Mucosa of stomach (tissue), 1 donor: ENCODE measurements around the gene ARL14.

Experiments
- H3K27me3 ChIP-seq: one replicate; pipeline ENCODE4 v1.7.0; 2013; ENCODE audit warnings: mild to moderate bottlenecking, low read length; ENCODE audit not compliant: control insufficient read depth, insufficient read depth
- H3K36me3 ChIP-seq: one replicate; pipeline ENCODE4 v1.7.0; 2013; ENCODE audit warnings: low read length; ENCODE audit not compliant: control insufficient read depth, insufficient read depth
- H3K4me1 ChIP-seq: one replicate; pipeline ENCODE4 v1.7.0; 2013; ENCODE audit warnings: mild to moderate bottlenecking, low read length; ENCODE audit not compliant: control insufficient read depth, insufficient read depth
- H3K4me3 ChIP-seq: one replicate; pipeline ENCODE4 v1.7.0; 2013; ENCODE audit warnings: low read length
- H3K9ac ChIP-seq: one replicate; pipeline ENCODE4 v1.7.0; 2013; ENCODE audit warnings: mild to moderate bottlenecking, low read length, moderate library complexity
- H3K9me3 ChIP-seq: one replicate; pipeline ENCODE4 v1.7.0; 2013; ENCODE audit warnings: mild to moderate bottlenecking, low read length, moderate library complexity; ENCODE audit not compliant: control insufficient read depth
- donor health status: Pancreatic carcinoma.

Gene ARL14

DNA sequence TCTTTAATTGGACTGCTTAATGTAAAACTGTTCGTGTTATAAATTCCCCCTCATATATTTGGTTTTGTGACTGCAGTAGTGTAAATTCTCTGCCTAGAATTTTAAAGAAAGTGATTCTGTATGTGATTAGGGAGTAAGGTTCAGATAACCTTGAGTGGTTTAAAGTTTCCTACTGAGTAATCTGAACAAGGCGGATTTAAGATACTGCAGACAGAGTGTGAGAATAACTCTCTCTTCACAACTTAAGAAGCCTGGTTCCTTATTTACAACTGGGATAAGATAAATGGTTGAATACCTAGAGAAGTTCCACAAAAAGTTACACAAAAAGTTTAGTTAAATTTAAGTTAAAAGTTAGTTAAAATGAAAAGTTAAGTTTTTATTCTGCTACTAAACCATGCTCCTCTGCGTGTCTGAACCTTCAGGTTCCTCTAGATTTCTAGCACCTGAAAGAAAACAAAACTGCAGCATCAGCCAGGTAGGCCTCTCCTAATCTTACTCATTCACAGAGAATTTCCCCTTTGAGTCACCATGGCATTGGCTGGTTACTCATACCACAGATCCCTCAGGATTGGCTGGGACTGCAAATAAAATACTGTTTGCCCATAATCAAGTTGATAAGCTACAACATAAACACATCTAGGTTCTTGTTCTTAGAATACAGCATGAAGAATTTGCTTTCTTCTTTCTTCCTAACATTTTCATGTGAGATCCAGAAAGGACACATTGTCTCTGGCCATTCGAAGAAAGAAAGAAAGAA, at the start of gene ARL14:
ARL14 (plus strand) TSS at position 614 of the 757 bp plus-strand sequence. CDS start 187 bp downstream, outside the sequence.
- Histone ChIP-seq H3K4me3 (peak within 1 kb of the TSS; percentile 95), H3K27me3 (no peaks in the 10 kb centered on the region), H3K9ac (peak within 1 kb of the TSS; percentile 93), H3K36me3 (no peaks in the 10 kb centered on the region), H3K9me3 (no peaks in the 10 kb centered on the region), H3K4me1 (peaks cover 31% of the 10 kb centered on the region)

DNA sequence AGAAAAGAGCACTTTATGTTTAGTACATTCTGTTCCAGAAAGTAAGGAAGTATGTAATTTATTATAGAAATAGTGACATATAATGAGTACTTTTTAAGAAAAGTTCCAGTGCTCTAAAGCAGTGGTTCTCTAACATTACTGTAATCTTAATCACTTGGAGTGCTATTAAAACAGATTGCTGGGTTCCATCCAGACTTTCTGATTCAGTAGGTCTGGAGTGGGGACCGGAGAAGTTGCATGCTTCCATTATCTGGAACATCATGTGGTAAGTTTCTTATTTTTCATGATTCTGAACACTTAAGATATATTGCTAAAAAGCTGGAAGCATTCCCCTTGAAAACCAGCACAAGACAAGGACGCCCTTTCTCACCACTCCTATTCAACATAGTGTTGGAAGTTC, 47.5 kb upstream of the ARL14 start:
- H3K4me1 ChIP-seq: no peaks in the 10 kb centered on the region
- no peak overlapping the region for H3K9ac ChIP-seq
- H3K9me3 ChIP-seq: no peaks in the 10 kb centered on the region
- no peaks in the 10 kb centered on the region for H3K27me3 ChIP-seq
- no peak overlapping the region for H3K4me3 ChIP-seq
- H3K36me3 ChIP-seq: no peaks in the 10 kb centered on the region

DNA sequence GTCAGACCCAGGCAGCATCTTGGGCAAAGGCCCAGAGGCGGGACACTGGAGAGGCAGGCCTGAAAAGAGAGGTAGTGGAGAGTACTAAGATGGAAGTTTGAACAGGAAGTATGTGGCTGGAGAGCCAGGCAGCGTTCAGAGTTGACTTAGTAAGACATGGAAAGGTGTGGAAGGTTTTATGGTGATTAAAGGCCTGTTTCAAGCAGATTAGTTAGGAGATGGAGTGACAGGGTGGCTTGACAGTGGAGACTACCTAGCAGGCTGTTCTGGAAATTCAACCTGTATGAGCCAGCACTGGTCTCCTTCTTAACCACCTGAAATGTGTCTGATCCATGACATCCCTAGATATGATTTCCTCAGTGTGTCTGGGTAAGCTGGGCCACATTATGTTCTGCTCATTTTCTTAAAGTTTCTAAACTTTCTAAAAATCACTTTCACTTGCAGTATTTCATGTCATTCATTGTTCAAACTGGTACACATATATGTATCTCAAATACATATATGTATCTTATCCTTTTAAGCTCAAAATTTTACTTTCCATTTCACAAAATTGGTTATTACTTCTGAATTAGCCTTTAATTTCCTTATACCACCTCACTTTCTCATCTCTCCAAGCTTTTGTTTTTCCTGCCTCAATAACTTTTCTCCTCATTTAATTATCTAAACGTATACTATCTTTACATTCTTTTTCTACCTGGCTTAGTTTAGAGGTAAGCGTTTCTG, 43.4 kb upstream of the ARL14 start:
- no peak overlapping the region for H3K4me3 ChIP-seq
- H3K36me3 ChIP-seq: no peaks in the 10 kb centered on the region
- no peaks in the 10 kb centered on the region for H3K27me3 ChIP-seq
- no peaks in the 10 kb centered on the region for H3K4me1 ChIP-seq
- H3K9me3 ChIP-seq: no peaks in the 10 kb centered on the region
- no peak overlapping the region for H3K9ac ChIP-seq

DNA sequence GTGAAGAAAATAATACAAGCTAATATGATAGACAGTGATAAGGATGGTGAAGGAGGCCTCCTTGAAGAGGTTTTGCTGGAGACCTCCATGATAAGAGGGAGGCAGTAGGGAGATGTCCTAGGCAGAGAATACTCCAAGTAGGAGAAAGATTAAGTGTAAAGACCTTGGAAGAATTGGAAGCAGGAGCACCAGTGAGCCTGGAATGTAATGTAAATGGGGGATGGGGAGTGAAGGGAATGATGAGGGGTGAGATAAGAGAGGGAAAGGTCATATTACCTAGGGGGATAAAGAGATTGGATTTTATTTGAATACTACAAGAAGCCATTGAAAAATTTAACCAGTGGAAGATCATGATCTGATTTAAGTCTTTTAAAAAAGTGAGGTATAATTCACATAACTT, 41.7 kb upstream of the ARL14 start:
- Histone ChIP-seq H3K4me1 (no peaks in the 10 kb centered on the region), H3K36me3 (no peaks in the 10 kb centered on the region), H3K9me3 (no peaks in the 10 kb centered on the region), H3K4me3 (no peak overlapping the region), H3K9ac (no peak overlapping the region), H3K27me3 (no peaks in the 10 kb centered on the region)

DNA sequence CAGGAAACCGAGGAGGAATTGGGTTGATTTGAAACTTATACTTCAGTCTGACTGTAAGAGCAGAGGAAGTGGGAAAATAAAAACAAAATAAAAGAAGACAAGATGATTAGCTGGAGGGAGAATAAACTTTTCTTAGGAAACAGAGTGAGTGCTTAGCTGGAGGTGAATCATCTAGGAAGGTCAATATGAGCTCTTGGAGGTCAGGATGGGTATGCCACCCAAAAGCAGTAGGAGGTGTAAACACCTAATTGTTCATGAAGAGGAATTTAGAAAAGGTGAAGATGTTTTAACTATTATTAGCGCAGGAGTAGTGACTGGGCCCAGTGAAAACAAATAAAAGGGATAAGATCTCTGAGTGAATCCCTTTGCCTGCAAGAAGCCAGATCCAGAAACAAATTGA, 39.9 kb upstream of the ARL14 start:
- H3K9me3 ChIP-seq: no peaks in the 10 kb centered on the region
- H3K36me3 ChIP-seq: no peaks in the 10 kb centered on the region
- no peak overlapping the region for H3K4me3 ChIP-seq
- no peak overlapping the region for H3K9ac ChIP-seq
- no peaks in the 10 kb centered on the region for H3K4me1 ChIP-seq
- no peaks in the 10 kb centered on the region for H3K27me3 ChIP-seq

DNA sequence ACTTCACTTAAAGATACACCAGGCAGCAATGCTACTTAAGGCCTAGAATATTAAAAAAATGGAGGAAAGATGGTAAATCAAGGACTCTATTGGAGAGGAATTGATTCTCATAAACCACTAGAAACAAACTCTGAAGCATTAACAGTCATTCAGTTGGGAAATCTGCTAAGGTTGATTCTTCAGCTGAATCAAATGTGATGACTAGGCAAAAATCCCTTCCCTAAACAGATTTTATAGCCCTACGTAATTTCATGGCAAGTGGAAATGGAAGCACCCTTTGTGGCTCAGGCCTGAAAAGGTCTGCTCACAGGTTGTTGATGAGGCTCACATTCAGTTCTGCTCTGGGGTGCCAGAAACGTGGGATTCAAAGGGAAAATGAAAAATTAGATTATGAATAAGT, 38.8 kb upstream of the ARL14 start:
- Histone ChIP-seq H3K4me3 (no peak overlapping the region), H3K4me1 (no peaks in the 10 kb centered on the region), H3K9me3 (no peaks in the 10 kb centered on the region), H3K27me3 (no peaks in the 10 kb centered on the region), H3K36me3 (no peaks in the 10 kb centered on the region), H3K9ac (no peak overlapping the region)

DNA sequence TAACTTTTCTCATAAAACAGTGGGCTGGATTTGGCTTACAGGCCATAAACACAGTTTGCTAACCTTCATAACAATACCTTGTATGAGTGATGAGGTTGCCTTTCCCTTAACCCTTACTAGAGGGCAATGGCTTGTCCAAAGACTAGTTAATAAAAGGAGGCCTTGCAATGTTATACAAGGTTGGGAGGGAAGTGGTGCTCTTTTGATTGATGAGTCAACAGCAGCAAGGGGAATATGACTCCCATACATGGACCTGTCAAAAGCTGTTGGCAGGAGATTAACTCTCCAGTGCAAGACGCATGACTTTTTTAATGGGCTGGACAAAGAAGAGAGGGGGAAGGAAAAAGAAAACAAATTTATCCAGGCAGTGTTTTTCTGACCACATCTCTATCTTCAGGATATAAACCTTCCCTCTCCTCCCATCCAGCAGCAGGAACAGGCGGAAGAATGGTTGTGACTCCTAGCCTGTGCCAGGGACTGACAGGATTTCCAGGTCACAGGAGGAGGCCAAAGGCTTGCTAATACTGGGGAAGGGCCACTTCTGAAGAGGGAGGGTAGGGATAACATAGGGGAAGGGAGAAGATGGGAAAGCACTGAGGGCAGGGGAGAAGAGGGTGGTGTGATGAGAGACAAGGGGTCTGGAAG, 35.2 kb upstream of the ARL14 start:
- Histone ChIP-seq H3K27me3 (no peaks in the 10 kb centered on the region), H3K9ac (no peak overlapping the region), H3K4me3 (no peak overlapping the region), H3K9me3 (no peaks in the 10 kb centered on the region), H3K36me3 (no peaks in the 10 kb centered on the region), H3K4me1 (no peaks in the 10 kb centered on the region)

DNA sequence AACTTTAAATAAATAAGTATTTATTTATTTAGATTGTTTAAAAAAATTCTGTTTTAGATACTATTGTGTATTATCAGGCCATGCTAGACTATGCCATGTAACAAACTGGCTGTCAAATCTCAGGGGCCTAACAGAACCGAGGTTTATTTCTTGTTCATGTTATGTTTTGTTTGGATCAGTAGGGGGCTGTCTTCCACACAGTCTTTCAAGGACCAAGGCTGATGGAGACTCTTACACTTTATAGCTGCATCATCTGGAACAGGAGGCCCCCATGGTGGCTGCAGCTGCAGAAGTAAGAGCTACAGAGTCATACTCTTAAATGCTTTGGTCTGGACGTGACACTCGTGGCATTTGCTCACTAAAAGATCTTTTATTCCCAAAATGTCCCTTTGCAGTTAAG, 33.0 kb upstream of the ARL14 start:
- no peak overlapping the region for H3K9ac ChIP-seq
- no peaks in the 10 kb centered on the region for H3K27me3 ChIP-seq
- H3K36me3 ChIP-seq: no peaks in the 10 kb centered on the region
- H3K4me3 ChIP-seq: no peak overlapping the region
- no peaks in the 10 kb centered on the region for H3K9me3 ChIP-seq
- no peaks in the 10 kb centered on the region for H3K4me1 ChIP-seq

DNA sequence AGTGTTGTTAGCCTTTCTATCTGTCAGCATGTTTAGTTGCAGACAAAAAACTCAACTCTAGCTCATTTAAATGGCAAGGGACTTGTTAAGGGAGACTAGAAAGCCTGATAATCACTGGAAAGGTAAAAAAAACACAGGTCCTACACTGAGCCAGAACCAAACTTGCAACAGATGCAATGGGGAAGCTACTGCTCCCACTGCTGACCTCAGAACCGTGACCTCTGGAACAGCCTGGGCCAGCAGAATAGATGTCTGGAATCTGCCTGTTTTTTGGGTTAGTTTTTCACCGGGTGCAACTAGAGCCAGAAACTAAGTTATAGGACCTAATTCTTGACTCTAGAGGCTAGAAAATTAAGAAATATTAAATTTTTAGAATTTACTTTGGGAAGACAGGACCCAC, 32.5 kb upstream of the ARL14 start:
- no peak overlapping the region for H3K9ac ChIP-seq

DNA sequence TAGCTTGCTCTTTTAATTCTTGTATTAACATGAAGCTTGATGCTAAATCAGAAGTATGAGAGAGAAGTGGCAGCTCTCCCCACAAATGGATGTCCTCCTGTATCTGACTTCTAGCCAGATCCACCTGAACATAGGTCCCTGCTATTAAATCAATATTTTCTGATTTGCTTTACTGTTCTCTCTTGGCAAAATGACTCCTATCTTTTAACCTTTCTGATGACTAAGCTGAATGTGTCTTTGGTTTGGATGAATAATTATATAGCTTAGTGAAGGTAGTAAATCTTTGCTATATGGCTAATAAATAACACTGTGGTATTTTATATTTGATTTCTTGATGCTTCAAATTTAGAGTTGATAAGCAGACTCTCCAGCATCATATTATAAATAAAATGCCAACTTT, 28.3 kb upstream of the ARL14 start:
- no peaks in the 10 kb centered on the region for H3K9me3 ChIP-seq
- no peak overlapping the region for H3K9ac ChIP-seq
- no peaks in the 10 kb centered on the region for H3K4me1 ChIP-seq
- no peaks in the 10 kb centered on the region for H3K36me3 ChIP-seq
- no peak overlapping the region for H3K4me3 ChIP-seq
- no peaks in the 10 kb centered on the region for H3K27me3 ChIP-seq

More for the DNA sequence above, 32.5 kb upstream of the ARL14 start:
- Histone ChIP-seq H3K4me3 (no peak overlapping the region), H3K9me3 (no peaks in the 10 kb centered on the region), H3K27me3 (no peaks in the 10 kb centered on the region), H3K36me3 (no peaks in the 10 kb centered on the region), H3K4me1 (no peaks in the 10 kb centered on the region)

DNA sequence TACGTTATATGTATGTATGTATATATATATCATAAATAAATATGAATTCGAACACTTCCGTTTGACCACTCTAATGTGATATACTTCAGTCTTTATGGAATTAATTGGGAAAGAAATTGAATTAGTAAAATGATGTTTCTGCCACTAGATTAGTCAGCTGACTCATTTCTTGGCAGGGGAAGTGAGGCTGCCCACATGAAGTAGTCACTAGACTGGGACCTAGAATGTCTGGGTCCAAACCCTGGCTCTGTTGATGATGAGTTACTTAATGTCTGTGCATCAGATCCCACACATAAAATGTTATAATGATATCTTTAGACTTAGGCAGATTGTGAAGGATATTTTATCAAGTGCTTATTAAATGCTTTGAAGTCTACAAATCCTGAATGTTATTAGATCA, 27.4 kb upstream of the ARL14 start:
- Histone ChIP-seq H3K4me1 (no peaks in the 10 kb centered on the region), H3K9ac (no peak overlapping the region), H3K9me3 (no peaks in the 10 kb centered on the region), H3K36me3 (no peaks in the 10 kb centered on the region), H3K4me3 (no peak overlapping the region), H3K27me3 (no peaks in the 10 kb centered on the region)

DNA sequence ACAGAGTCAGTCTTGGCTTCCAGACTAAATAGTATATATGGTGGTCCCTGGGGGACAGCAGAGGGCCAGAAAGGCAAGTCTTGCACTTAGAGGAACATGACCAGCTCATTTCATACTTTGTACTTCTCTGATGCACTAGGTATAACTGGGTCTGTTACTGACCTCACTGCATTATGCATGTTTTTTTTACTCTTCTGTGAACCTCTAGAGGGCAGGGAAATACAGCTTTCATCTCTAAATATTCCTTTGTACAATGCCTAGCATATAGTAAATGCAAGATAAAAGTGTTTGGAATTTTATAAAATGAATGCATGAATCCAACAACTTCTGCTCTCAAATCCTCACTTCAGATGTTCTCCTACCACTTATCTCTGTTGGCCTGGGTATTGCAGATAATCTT, 23.4 kb upstream of the ARL14 start:
- Histone ChIP-seq H3K36me3 (no peaks in the 10 kb centered on the region), H3K4me1 (no peaks in the 10 kb centered on the region), H3K27me3 (no peaks in the 10 kb centered on the region), H3K9ac (no peak overlapping the region), H3K9me3 (no peaks in the 10 kb centered on the region), H3K4me3 (no peak overlapping the region)
